Measurements from ENCODE around the gene AQP11.
"Not testable (repeated sequence)": the region's sequence is repeated elsewhere in the genome, so short reads cannot be mapped to it uniquely, and the experiment has no call there.

Gene AQP11

GRCh38 chr11:77592727-77593126 lies 3.0 kb downstream of the AQP11 start:
- no peak for DNase-seq (ENCODE audit: low read depth, low spot score)

- DNase-seq (ENCODE audit: low read depth, low spot score): no peak
Measured at GRCh38 chr11:77593883-77594282, 4.1 kb downstream of the AQP11 start.

GRCh38 chr11:77596626-77597025 lies 6.9 kb downstream of the AQP11 start:
- no peak for DNase-seq (ENCODE audit: low read depth, low spot score)

GRCh38 chr11:77598195-77598594 lies 8.4 kb downstream of the AQP11 start:
- no peak for DNase-seq (ENCODE audit: low read depth, low spot score)

GRCh38 chr11:77602381-77603088 lies 12.8 kb downstream of the AQP11 start:
- DNase-seq (ENCODE audit: low read depth, low spot score): no peak

- no peak for DNase-seq (ENCODE audit: low read depth, low spot score)
Measured at GRCh38 chr11:77604281-77604680, 14.5 kb downstream of the AQP11 start.

DNA sequence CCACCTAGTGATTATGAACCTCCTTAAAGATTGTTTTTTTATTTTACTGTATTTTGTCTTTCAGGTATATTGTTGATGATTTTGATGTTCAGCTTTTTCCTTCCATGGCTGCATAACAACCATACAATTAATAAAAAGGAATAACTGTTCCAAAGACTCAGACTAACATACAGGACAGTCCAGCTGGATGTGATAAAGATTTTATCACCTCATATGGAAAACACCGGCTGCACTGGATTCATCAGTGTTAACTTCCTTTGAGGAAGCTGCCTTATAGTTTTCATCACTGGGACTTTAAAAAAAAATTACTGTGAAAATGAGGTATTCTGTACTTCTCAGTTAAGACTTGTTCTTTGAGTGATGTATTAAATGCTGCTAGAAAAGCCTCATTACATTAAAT lies 19.5 kb downstream of the AQP11 start:
- no peak for DNase-seq (ENCODE audit: low read depth, low spot score)

DNA sequence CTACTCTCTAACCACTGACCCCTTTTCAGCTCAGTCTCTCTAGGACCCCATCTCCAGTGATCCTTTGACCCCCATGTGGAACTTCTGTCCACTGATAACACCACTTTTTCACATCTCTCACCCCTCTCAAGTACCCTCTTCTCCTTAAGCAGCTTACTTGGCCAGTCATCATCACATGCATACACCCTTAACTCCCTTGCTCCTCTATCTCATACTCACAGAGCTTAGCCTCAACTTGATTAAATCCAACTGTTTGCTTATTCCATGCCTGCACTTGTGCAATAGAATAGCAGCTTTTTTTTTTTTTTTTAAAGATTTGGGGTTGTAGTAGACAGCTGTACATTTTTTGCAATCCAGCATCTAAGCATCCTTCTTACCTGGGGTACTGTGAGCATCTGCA lies 22.2 kb downstream of the AQP11 start:
- DNase-seq (ENCODE audit: low read depth, low spot score): no peak

DNA sequence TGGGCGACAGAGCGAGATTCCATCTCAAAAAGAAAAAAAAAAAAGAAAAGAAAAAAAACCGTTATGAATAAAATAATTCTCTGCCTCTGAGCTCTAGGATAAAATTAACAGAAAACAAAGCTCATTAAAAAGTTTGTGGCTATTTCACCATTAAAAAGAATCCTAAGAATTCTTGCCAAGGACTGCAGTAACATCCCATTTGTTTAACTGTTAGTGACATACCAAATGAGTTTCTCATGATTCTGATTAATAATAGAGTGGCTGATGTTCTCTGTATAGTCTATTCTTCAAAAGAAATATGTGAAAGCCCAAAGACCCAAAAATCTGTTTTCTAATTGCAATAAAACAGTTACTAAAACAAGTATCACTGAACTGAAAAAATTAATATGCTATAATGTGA lies 28.1 kb downstream of the AQP11 start:
- no peak for DNase-seq (ENCODE audit: low read depth, low spot score)

- DNase-seq (ENCODE audit: low read depth, low spot score): no peak
Measured at GRCh38 chr11:77619576-77620198, 29.9 kb downstream of the AQP11 start.

DNA sequence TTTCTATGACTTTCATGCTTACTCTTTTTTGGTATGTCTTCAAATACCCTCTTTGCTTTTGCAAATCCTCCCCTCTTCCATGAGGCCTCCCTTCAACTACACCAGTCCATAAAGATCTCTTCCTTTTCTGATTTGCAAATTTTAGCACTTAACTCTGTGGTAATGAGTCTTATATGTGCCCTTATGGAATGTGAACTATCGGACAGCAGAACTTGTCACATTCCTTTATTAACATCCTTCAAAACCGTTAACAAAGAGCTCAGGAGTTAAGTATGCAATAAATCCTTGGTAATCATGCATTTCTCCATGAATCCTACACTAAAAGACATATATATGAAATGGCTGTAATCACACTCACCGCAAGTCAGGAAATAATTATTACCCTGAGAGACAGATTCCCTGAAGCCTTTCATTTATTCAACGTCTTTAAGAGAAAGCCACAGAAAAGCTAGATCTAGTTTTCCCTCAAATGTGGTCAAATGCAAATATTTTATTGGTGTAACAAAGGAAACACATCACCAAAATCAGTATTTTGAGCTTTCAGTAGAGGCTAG lies 40.5 kb downstream of the AQP11 start:
- DNase-seq (ENCODE audit: low read depth, low spot score): no peak

- not testable (repeated sequence) for DNase-seq (ENCODE audit: low read depth, low spot score)
Measured at GRCh38 chr11:77633926-77634325, 44.2 kb downstream of the AQP11 start.

DNA sequence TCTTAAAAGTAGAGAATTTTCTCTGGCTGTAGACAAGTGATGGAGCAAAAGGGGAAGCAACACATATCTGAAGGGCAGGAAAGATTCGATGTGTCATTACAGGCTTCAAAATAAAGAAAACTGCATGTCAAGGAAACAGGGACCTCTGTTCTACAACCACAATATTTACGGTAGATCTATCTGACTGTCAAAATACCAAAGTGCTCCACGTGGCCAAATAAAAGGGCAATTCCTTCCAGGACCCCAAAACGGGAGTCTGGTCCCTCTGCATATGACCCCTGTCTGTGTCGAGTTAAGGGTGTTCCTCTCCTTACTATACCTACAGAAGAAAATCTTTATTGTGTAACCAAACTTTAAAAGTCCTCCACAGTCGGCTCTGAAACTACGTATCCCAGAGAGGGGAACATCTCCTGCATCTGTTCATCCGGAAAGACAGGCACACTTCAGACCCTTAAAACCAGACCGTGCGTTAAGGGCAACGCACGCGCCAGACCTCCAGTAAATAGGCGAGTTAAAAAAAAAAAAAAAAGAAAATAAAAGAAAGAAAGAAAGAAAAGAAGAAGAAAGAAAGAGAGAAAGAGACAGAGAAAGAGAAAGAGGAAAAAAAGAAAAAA lies 47.1 kb downstream of the AQP11 start:
- no peak for DNase-seq (ENCODE audit: low read depth, low spot score)

DNA sequence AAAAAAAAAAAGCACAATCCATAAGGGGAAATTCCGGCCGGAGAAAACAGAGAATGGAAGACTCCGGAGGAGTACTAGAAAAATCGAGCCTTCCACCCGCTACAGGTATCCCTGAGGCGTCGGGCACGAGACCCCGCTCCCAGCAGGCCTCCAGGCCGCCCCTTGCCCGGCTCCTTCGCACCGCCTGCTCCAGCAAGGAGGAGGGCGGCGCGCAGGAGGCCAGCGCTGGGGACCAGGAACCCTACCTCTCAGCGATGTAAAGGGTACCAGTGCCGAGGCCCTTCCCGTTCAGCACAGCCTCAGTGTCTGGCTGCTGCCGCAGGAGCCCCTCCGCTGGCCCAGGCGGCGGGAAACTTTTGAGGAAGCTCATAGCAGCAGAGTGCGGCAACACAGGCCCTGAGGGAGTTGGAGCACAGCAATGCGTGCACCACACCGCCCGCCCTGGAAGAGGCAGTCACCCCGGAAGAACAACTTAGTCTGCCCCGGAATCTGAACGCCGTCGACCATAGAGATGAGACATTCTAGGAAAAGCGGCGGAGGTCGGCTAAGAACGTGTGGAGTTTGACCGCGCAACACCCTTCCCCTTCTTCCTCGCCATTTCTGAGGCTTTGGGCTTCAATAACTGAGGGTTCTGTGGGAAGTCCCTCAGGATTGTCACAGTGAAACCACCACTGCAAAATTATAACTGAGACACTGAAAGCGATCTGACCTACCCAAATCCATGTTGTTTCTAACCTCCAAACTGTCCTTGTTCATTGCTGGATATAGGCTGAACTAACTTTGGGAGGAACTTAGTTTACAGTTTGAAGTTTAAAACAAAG lies 47.8 kb downstream of the AQP11 start, which contains the start of gene CLNS1A:
CLNS1A (minus strand) TSS at position 450 of the 821 bp plus-strand sequence; CDS start at position 370, 80 bp downstream.
- peak; percentile 49 for DNase-seq (ENCODE audit: low read depth, low spot score)

GRCh38 chr11:77642228-77642627 lies 52.5 kb downstream of the AQP11 start:
- DNase-seq (ENCODE audit: low read depth, low spot score): no peak

DNA sequence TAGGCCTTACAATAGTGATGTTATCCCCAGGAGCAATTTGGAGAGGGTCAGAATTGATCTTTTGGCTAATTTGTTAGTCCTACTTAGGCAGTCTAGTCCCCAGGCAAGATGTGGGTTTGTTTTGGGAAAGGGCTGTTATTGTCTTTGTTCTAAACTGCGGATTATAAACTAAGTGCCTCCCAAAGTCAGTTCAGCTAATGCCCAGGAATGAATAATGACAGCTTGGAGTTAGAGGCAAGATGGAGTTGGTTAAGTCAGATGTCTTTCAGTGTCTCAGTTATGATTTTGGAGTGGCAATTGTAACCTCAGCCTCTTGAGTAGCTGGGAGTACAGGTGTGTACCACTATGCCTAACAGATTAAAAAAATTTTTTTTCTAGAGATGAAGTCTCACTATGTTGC lies 55.1 kb downstream of the AQP11 start:
- DNase-seq (ENCODE audit: low read depth, low spot score): no peak

DNA sequence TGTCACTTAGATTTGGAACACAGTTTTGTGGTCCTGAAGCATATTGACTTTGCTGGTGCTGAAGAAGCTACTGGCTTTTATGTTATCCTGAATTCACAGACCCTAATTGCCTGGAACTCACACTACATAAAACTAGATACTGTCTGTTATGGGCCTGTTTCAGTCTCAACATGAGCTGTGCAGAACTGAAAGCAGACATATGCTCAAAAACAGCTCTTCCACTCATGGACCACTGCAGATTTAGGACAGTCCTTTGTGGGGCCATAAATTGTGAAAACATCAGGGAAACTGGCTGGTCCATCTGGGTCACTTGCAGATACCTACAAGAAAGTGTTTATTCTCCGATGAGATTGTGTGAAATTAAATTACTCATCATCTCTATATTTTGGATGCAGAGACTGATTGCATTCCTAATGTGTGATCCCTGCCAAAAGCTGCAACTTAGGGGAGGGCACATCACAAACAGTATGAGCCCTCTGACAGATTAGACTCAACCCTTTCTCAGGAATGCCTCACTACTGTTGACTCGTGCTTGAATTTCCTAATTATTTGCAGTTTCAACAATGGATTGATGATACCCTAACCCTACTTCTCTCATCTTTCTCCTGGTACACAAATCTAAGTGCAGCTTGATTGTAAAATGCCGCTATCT lies 58.0 kb downstream of the AQP11 start:
- DNase-seq (ENCODE audit: low read depth, low spot score): no peak

DNA sequence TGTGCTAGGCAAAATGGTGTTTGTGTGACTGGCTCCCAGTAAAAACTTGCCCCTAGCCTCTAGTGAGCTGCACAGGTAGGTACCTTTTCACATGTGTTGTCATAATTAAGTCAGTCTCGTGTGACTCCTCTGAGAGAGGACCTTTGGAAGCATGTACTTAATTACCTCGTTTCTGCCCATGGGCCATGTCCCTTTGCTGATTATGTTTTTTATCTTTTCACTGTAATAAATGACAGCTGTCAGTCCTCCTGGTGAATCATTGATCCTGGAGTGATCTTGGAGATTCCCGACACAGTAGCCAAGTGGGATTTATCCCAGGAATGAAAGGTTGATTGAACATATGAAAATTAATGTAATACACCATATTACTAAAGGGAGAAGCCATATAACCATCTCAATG lies 60.4 kb downstream of the AQP11 start:
- no peak for DNase-seq (ENCODE audit: low read depth, low spot score)

DNA sequence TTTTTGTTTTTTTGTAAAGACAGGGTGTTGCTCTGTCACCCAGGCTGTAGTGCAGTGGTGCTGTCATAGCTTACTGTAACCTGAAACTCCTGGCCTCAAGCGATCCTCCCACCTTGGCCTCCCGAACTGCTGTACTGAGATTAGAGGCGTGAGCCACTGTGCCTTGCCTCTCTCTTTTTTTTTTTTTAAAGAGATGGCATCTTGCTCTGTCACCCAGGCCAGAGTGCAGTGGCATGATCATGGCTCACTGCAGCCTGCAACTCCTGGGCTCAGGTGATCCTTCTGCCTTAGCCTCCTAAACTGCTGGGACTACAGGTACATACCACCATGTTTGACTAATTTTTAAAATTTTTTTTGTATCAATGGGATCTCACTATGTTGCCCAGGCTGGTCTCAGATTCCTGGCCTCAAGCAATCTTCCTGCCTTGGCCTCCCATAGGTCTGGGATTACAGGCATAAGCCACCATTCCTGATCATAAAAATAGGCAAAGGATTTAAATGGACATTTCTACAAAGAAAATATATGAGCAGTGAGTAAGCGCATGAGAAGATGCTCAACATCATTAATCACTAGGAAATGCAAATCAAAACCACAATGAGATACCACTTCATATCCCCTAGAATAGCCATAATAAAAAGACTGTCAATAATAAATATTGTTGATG lies 65.1 kb downstream of the AQP11 start:
- no peak for DNase-seq (ENCODE audit: low read depth, low spot score)

DNA sequence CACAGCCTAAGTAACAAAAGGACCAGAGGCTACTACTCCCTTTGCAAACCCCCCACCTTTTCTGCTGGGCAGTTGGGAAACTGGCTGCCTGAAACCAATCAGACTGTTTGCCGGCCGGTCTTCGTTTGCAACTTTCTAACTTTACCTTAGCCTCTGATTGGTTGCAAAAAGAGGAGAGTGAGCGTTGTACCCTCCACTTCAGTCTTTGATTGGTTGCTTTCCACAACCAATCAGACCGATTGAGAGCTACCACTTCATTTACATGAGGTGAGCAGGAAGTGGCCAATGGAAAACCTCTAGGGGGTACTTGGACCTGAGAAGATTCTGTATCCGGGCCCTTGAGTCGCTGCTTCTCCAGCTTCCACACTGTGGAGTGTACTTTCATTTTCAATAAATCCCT lies 66.6 kb downstream of the AQP11 start:
- DNase-seq (ENCODE audit: low read depth, low spot score): no peak
